GM19452 (cell line): ENCODE results near the gene CKAP2L.

Source experiments
- ATAC-seq: cut with Tn5 transposase; IDR thresholded peaks from one replicate; pipeline ENCODE4 v1.9.1; 2021; ENCODE audit not compliant: unreplicated experiment

The CKAP2L gene

DNA sequence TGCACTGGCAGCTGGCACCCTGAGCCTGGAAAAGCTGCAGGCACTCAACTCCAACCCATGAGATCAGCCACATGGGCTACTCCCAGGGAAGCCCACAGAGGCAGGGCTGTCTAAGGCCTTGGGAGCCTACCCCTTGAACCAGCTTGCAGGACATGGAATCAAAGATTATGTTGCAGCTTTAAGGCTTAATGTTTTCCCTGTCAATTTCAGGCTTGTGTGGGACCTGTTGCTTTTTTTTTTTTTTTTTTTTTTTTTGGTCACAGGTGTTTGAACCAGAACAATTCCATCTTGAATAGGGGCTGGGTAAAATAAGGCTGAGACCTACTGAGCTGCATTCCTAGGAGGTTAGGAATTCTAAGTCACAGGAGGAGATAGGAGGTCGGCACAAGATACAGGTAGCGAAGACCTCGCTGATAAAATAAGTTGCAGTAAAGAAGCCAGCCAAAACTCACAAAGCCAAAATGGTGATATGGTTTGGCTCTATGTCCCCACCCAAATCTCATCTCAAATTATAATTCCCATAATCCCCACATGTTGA lies 27.4 kb upstream of the CKAP2L start:
- no peak for ATAC-seq

- ATAC-seq: no peak
Observed at GRCh38 chr2:112791019-112791418, 26.6 kb upstream of the CKAP2L start.

DNA sequence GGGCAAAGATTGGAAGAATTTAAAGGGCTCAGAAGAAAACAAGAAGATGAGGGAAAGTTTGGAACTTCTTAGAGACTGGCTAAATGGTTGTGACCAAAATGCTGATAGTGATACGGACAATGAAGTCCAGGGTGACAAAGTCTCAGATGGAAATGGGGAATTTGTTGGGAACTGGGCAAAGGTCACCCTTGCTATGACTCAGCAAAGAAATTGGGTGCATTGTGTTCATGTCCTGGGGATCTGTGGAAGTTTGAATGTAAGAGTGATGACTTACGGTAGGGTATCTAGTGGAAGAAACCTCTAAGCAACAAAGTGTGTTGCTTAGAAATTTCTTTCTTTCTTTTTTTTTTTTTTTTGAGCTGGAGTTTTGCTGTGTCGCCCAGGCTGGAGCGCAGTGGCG lies 25.9 kb upstream of the CKAP2L start:
- ATAC-seq: no peak

- no peak for ATAC-seq
Observed at GRCh38 chr2:112789186-112789585, 24.8 kb upstream of the CKAP2L start.

DNA sequence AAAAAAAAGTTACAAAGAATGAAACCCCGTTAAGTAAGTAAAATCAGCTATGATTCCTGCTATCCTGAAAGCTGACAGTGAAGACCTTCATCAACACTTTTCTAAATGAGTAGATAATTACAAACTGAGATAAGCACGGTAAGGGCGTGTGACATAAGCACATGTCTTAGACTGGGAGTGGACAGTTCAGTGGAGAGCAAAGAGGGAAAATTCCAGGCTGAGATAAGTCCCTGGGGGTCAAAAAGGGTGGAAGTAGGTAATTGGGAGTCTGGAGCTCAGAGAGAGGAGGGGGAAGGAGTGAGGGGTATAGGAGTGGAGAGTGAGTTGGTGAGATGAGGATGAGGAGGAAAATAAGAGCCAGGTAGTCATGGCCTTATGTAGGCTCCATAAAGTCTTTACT lies 24.2 kb upstream of the CKAP2L start:
- ATAC-seq: no peak

DNA sequence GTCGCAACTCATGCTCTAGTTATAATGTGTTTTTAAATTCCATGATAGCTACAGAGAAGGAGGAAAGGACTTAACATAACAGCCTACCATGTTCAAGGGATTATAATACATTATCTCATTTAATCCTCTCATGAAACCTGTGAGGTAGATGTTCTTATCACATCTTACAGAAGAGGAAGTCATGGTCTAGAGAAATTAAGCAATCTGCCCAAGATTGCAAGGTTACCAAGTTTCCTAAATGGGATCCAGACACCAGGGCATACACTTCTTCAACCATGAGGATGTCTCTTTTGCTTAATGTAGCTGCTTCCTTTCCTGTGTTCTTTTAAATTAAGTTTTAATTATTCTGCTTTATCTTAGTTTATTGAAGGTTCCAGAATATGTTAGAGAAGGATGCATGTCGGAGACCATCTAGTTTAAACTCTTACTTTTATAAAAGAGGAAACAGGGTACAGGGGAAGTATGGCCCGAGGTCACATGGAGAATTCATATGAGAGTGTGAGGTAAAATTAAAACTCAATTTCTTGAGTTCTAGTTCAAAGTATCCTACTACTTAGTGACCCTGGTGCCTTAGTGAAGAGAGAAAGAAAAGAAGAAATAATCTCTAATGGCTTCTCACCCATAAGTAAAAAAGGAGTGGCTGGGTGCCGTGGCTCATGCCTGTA lies 23.5 kb upstream of the CKAP2L start:
- ATAC-seq: no peak

- ATAC-seq: no peak
Observed at GRCh38 chr2:112787294-112787693, 22.9 kb upstream of the CKAP2L start.

GRCh38 chr2:112784199-112785189 lies 20.1 kb upstream of the CKAP2L start, which contains the start of gene IL1A:
Gene IL1A (minus strand): TSS chr2:112784493. CDS start chr2:112783770, 723 bp downstream.
- ATAC-seq: no peak

DNA sequence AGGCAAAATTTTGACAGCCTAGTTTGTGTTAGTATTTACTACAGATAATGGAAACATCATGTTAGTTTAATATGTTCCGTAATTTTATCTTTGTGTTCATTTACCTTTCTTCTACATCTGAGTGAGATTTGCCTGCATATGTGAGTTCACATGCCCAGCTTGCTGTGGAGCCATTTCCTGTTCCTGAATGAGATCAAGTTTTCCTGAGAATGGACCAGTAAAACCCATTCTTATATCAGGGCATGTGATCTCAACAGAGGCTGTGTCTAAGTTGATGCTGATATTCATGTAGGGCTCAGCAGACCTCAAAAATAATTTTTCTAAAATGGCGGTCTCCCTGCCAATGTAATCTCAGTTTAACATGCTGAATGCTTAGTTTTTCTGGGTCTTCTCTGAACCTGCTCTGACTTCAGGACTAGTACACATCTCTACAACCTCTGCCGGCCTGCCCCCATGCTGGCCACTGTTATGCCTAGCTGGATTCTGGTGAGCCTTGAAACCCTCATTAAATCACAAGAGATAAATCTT lies 18.8 kb upstream of the CKAP2L start:
- ATAC-seq: no peak

- ATAC-seq: peak; percentile 92
Observed at GRCh38 chr2:112782234-112782799, 17.9 kb upstream of the CKAP2L start.

DNA sequence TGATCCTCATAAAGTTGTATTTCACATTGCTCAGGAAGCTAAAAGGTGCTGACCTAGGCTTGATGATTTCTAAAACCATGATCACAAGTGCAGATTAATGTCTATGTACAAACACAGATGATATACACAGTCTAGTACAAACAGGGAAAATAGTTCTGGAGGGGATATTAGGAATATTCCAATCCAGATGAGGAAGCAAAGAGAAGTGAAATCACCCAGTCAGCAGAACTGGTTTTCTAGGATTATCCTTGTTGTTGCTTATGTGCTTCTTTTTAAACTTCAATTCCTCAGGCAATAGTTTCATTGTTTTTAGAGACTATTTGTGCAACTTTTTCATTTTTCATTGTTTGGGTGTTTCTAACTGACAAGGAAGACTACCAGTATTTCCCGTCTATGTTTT lies 15.2 kb upstream of the CKAP2L start:
- ATAC-seq: no peak

DNA sequence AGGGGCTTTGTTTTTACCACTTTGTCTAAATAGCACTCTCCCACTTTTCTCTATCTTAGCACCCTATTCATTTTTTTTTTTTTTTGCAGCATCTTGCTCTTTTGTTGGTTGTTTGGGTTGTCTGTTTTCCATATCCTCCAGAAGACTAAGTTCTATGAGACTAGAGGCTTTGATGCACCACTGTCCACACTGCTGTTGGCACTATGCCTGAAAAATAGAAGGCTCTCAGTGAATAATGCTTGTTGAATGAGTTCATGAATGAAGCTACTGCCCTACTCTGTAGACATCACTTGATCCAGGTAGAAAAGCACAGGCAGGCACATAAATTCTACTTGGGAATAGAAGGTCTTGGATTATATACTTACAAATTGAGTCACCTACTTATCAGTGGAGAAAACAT lies 12.6 kb upstream of the CKAP2L start:
- no peak for ATAC-seq

- no peak for ATAC-seq
Observed at GRCh38 chr2:112776113-112776512, 11.7 kb upstream of the CKAP2L start.

GRCh38 chr2:112774536-112775285 lies 10.3 kb upstream of the CKAP2L start:
- no peak for ATAC-seq

DNA sequence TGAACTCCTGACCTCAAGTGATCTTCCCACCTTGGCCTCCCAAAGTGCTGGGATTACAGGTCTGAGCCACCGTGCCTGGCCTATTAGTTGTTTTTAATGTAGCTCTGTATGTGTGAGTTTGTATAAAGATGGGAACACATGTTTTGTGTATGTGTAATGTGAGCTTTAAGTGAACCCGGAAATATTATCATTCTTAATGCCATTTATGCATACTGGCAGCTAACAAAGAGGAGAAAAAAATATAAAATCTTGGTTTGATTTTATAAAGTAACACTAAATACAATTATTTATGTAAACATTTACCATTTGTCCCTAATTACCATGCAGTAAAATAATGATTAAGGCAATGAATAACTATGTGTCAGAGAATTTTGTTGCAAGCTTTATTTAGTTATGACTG lies 9.1 kb upstream of the CKAP2L start:
- ATAC-seq: no peak

DNA sequence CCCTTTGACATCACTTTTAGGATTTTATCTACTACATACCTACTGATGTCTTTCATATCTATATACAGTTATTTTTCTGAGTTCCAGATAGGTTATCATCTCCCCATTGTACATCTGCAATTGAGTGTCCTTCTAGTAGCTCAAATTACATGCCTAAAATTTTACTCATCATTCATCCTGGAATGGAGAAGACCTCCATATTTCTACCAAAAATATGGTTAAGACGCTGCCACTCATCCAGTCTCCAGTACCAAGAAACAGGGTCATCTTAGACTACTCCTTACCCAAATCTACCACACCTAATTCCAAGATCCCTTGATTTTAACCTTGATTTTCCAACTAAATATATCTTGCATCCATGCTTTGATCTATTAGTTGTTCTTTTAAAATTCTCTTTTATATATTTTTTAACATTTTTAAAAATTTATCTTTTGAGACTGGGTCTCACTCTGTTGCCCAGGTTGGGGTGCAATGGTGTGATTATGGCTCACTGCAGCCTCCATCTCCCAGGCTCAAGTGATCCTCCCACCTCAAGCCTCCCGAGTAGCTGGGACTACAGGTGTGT lies 8.6 kb upstream of the CKAP2L start:
- no peak for ATAC-seq

DNA sequence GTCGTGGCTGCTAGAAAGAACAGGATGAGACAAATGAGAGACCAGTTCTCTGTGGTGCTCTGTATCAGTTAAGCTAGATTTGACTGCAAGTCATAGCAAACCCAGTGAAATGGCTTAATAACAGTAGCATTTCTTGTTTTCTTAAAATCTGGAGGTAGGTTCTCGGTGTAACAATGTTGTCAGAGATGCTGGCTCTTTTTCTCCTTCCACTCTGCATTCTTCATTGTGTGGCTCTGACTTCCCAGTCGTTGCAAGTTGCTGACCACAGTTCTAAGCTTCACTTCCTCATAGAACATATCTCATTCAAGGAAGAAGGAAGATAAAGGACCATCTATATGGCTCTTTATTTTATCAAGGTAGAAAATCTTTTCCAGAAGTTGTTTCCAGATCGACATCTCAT lies 7.9 kb upstream of the CKAP2L start:
- ATAC-seq: no peak

GRCh38 chr2:112768432-112768831 lies 4.0 kb upstream of the CKAP2L start:
- ATAC-seq: no peak

DNA sequence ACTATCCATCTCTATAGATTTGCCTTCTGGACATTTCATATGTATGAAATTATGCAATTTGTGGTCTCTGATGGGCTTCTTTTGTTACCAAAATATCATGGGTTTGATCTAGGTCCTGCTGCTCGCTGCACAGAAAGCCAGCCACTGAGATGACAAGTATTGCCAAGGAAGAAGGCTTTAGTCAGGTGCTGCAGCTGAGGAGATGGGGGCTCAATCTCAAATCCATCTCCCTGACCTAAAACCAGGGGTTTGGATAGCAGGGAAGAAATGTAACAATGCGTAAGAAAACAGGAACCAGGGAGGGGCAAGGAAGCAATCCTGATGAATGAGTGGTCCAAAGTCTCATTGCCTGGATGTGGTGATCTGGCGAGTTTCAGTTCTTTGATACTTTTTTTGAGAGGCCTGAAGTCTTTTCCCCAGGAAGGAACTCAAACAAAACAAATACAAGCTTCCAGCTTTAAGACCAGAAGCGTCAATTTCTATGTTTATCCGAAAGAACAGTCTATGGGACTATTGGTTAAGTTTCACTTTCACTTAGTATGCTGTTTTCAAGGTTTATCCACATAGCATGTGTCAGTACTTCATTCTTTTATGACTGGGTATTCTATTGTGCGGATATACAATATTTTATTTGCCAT lies 3.4 kb upstream of the CKAP2L start:
- ATAC-seq: no peak

- ATAC-seq: no peak
Observed at GRCh38 chr2:112765251-112765650, 842 bp upstream of the CKAP2L start.
